Left renal cortex interstitium (tissue), 4 donors: Measurements from ENCODE around the gene LTBP3. TPM values are rescaled to one million over a fixed set of nuclear protein-coding genes. Genes with fewer than 3 reads are reported as not detected.
"Not testable (repeated sequence)": the region's sequence is repeated elsewhere in the genome, so short reads cannot be mapped to it uniquely, and the experiment has no call there.

Experiments
- DNase-seq, 4 donors: peaks; one replicate each; pipeline ENCODE4 v3.0.0-alpha.2; 2013; ENCODE audit warnings: low read depth in 4 of 4, low spot score in 2 of 4, missing footprints in 1 of 4
- polyA plus RNA-seq, 4 donors: library from polyadenylated mRNA; unstranded; fragments of 120-200 nt; gene quantifications; one replicate each; pipeline ENCODE4 v1.2.1, GENCODE V29; 2013; ENCODE audit not compliant: insufficient read length in 4 of 4

Gene LTBP3
- polyA plus RNA-seq, 4 donors, result 93.0 to 182 (median 140) TPM

DNA sequence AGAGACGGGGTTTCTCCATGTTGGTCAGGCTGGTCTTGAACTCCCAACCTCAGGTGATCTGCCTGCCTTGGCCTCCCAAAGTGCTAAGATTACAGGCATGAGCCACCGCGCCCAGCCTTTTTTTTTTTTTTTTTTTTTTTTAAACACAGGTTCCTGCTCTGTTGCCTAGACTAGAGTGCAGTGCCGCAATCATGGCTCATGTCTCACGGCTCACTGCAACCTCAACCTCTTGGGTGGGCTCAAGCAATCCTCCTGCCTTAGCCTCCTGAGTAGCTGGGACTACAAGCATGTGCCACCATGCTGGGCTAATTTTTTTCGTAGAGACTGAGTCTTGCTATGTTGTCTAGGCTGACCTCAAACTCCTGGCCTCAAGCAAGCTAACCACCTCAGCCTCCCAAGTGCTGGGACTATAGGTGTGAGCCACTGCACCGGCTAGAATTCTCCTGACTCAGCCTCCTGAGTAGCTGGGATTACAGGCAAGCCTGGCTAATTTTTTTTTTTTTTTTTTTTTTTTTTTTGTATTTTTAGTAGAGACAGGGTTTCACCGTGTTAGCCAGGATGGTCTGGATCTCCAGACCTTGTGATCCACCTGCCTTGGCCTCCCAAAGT lies 39.1 kb downstream of the LTBP3 start:
- not testable (repeated sequence) for DNase-seq

DNA sequence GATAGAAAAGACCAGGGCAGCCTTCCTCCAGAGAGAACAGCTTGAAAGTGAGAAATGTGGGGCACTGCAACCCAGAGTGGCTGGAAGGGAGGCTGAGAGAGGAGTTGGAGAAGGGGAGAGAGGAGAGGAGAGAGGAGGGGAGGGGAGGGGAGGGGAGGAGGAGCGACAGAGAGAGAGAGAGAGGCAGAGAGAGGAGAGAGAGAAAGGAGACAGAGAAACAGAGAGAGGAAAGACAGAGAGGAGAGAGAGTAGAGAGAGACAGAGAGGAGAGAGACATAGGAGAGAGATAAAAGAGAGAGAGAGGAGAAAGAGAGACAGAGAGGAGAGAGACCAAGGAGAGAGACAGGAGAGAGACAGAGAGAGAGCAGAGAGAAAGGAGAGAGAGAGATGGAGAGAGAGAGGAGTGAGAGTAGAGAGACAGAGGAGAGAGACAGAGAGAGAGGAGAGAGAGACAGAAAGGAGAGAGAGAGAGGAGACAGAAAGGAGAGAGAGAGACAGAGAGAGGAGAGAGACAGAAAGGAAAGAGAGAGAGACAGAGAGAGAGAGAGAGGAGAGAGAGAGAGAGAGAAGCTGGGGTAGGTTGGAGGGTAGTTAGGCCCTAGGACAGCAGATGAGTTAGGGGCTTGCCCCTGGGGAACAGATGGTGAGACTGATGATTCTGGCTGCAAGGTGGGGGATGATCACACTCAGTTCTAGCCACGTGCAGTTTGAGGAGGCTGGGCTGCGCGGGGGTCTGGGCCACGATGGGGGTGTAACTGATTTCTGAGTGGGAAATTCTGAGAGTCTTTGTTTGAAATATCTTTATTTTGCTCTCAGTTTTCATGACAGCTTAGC lies 41.8 kb downstream of the LTBP3 start:
- DNase-seq, result no peak

DNA sequence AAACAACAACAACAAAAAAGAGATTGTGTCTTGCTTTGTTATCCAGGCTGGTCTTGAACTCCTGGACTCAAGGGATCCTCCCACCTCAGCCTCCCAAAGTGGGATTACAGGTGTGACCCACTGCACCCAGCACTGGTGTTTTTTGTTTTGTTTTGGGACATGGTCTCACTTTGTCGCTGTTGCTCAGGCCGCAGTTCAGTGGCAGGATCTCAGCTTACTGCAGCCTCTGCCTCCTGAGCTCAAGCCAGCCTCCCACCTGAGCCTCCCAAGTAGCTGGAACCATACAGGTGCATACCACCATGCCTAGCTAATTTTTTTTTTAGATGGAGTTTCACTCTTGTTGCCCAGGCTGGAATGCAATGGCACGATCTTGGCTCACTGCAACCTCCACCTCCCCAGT lies 45.8 kb downstream of the LTBP3 start:
- DNase-seq, result not testable (repeated sequence)

DNA sequence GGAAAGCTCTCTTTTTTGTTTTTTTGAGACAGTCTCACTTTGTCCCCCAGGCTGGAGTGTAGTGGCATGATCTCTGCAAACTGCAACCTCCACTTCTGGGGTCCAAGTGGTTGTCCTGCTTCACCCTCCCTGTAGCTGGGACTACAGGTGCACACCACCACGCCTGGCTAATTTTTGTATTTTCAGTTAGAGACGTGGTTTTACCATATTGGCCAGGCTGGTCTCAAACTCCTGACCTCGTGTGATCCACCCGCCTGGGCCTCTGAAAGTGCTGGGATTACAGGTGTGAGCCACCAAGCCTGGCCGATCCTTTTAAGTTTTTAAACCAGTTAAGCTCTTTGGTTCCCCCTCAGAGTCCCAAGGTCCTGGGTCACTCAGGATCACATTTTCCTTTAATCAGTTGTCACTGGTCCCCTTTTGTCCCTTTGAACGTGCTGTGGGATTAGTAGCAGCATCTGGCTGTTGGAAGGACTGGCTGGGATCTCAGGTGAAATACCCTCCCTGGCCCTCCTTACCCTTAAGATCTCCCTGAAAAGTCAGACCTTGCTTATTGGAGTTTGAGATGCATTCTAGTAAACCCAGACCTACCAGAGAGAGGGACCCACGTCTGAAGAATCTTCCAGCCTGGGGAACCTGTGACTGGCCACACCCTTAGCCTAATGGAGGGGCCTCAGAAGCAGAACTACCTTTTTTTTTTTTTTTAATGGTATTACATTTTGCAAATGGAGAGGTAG lies 51.2 kb downstream of the LTBP3 start:
- DNase-seq, result peak in 2 of 4 donors; percentile 52 to 66

DNA sequence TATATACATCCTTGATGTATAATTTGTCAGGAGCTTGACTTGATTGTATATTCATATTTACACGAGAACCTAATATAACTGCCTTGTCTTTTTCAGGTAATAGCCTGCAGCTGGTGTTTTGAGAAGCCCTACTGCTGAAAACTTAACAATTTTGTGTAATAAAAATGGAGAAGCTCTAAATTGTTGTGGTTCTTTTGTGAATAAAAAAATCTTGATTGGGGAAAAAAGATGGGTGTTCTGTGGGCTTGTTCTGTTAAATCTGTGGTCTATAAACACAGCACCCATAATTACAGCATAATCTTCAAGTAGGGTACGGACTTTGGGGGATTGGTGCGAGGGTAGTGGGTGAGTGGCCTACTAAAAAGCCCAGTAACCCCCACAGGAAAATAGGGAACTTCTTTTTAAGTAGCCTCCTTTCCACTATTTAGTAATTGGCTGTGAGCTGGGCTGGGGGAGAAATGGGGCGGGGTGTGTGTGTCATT lies 51.8 kb downstream of the LTBP3 start:
- no peak for DNase-seq

DNA sequence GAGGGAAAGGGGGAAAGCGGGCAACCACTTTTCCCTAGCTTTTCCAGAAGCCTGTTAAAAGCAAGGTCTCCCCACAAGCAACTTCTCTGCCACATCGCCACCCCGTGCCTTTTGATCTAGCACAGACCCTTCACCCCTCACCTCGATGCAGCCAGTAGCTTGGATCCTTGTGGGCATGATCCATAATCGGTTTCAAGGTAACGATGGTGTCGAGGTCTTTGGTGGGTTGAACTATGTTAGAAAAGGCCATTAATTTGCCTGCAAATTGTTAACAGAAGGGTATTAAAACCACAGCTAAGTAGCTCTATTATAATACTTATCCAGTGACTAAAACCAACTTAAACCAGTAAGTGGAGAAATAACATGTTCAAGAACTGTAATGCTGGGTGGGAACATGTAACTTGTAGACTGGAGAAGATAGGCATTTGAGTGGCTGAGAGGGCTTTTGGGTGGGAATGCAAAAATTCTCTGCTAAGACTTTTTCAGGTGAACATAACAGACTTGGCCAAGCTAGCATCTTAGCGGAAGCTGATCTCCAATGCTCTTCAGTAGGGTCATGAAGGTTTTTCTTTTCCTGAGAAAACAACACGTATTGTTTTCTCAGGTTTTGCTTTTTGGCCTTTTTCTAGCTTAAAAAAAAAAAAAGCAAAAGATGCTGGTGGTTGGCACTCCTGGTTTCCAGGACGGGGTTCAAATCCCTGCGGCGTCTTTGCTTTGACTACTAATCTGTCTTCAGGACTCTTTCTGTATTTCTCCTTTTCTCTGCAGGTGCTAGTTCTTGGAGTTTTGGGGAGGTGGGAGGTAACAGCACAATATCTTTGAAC lies 52.5 kb downstream of the LTBP3 start:
- no peak for DNase-seq

DNA sequence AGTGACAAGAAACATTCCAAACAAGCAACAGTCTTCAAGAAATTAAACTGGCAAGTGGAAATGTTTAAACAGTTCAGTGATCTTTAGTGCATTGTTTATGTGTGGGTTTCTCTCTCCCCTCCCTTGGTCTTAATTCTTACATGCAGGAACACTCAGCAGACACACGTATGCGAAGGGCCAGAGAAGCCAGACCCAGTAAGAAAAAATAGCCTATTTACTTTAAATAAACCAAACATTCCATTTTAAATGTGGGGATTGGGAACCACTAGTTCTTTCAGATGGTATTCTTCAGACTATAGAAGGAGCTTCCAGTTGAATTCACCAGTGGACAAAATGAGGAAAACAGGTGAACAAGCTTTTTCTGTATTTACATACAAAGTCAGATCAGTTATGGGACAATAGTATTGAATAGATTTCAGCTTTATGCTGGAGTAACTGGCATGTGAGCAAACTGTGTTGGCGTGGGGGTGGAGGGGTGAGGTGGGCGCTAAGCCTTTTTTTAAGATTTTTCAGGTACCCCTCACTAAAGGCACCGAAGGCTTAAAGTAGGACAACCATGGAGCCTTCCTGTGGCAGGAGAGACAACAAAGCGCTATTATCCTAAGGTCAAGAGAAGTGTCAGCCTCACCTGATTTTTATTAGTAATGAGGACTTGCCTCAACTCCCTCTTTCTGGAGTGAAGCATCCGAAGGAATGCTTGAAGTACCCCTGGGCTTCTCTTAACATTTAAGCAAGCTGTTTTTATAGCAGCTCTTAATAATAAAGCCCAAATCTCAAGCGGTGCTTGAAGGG lies 53.3 kb downstream of the LTBP3 start:
- DNase-seq, result no peak

DNA sequence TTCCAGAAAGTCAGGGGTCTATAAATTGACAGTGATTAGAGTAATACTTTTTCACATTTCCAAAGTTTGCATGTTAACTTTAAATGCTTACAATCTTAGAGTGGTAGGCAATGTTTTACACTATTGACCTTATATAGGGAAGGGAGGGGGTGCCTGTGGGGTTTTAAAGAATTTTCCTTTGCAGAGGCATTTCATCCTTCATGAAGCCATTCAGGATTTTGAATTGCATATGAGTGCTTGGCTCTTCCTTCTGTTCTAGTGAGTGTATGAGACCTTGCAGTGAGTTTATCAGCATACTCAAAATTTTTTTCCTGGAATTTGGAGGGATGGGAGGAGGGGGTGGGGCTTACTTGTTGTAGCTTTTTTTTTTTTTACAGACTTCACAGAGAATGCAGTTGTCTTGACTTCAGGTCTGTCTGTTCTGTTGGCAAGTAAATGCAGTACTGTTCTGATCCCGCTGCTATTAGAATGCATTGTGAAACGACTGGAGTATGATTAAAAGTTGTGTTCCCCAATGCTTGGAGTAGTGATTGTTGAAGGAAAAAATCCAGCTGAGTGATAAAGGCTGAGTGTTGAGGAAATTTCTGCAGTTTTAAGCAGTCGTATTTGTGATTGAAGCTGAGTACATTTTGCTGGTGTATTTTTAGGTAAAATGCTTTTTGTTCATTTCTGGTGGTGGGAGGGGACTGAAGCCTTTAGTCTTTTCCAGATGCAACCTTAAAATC lies 54.0 kb downstream of the LTBP3 start:
- DNase-seq, result peak in 2 of 4 donors; percentile 44 to 58

DNA sequence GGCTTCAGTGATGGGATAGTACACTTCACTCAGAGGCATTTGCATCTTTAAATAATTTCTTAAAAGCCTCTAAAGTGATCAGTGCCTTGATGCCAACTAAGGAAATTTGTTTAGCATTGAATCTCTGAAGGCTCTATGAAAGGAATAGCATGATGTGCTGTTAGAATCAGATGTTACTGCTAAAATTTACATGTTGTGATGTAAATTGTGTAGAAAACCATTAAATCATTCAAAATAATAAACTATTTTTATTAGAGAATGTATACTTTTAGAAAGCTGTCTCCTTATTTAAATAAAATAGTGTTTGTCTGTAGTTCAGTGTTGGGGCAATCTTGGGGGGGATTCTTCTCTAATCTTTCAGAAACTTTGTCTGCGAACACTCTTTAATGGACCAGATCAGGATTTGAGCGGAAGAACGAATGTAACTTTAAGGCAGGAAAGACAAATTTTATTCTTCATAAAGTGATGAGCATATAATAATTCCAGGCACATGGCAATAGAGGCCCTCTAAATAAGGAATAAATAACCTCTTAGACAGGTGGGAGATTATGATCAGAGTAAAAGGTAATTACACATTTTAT lies 54.7 kb downstream of the LTBP3 start:
- DNase-seq, result peak in 1 of 4 donors; percentile 26

DNA sequence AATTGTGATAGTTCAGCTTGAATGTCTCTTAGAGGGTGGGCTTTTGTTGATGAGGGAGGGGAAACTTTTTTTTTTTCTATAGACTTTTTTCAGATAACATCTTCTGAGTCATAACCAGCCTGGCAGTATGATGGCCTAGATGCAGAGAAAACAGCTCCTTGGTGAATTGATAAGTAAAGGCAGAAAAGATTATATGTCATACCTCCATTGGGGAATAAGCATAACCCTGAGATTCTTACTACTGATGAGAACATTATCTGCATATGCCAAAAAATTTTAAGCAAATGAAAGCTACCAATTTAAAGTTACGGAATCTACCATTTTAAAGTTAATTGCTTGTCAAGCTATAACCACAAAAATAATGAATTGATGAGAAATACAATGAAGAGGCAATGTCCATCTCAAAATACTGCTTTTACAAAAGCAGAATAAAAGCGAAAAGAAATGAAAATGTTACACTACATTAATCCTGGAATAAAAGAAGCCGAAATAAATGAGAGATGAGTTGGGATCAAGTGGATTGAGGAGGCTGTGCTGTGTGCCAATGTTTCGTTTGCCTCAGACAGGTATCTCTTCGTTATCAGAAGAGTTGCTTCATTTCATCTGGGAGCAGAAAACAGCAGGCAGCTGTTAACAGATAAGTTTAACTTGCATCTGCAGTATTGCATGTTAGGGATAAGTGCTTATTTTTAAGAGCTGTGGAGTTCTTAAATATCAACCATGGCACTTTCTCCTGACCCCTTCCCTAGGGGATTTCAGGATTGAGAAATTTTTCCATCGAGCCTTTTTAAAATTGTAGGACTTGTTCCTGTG lies 55.4 kb downstream of the LTBP3 start:
- no peak for DNase-seq

DNA sequence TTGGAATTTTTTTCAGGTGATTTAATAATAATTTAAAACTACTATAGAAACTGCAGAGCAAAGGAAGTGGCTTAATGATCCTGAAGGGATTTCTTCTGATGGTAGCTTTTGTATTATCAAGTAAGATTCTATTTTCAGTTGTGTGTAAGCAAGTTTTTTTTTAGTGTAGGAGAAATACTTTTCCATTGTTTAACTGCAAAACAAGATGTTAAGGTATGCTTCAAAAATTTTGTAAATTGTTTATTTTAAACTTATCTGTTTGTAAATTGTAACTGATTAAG lies 55.9 kb downstream of the LTBP3 start:
- no peak for DNase-seq

DNA sequence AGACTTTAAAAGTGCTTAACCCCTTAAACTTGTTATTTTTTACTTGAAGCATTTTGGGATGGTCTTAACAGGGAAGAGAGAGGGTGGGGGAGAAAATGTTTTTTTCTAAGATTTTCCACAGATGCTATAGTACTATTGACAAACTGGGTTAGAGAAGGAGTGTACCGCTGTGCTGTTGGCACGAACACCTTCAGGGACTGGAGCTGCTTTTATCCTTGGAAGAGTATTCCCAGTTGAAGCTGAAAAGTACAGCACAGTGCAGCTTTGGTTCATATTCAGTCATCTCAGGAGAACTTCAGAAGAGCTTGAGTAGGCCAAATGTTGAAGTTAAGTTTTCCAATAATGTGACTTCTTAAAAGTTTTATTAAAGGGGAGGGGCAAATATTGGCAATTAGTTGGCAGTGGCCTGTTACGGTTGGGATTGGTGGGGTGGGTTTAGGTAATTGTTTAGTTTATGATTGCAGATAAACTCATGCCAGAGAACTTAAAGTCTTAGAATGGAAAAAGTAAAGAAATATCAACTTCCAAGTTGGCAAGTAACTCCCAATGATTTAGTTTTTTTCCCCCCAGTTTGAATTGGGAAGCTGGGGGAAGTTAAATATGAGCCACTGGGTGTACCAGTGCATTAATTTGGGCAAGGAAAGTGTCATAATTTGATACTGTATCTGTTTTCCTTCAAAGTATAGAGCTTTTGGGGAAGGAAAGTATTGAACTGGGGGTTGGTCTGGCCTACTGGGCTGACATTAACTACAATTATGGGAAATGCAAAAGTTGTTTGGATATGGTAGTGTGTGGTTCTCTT lies 56.5 kb downstream of the LTBP3 start:
- no peak for DNase-seq

DNA sequence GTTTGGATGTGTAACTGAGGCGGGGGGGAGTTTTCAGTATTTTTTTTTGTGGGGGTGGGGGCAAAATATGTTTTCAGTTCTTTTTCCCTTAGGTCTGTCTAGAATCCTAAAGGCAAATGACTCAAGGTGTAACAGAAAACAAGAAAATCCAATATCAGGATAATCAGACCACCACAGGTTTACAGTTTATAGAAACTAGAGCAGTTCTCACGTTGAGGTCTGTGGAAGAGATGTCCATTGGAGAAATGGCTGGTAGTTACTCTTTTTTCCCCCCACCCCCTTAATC lies 57.0 kb downstream of the LTBP3 start:
- DNase-seq, result no peak

DNA sequence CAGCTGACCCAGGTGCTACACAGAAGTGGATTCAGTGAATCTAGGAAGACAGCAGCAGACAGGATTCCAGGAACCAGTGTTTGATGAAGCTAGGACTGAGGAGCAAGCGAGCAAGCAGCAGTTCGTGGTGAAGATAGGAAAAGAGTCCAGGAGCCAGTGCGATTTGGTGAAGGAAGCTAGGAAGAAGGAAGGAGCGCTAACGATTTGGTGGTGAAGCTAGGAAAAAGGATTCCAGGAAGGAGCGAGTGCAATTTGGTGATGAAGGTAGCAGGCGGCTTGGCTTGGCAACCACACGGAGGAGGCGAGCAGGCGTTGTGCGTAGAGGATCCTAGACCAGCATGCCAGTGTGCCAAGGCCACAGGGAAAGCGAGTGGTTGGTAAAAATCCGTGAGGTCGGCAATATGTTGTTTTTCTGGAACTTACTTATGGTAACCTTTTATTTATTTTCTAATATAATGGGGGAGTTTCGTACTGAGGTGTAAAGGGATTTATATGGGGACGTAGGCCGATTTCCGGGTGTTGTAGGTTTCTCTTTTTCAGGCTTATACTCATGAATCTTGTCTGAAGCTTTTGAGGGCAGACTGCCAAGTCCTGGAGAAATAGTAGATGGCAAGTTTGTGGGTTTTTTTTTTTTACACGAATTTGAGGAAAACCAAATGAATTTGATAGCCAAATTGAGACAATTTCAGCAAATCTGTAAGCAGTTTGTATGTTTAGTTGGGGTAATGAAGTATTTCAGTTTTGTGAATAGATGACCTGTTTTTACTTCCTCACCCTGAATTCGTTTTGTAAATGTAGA lies 57.6 kb downstream of the LTBP3 start:
- peak in 1 of 4 donors; percentile 61 for DNase-seq

DNA sequence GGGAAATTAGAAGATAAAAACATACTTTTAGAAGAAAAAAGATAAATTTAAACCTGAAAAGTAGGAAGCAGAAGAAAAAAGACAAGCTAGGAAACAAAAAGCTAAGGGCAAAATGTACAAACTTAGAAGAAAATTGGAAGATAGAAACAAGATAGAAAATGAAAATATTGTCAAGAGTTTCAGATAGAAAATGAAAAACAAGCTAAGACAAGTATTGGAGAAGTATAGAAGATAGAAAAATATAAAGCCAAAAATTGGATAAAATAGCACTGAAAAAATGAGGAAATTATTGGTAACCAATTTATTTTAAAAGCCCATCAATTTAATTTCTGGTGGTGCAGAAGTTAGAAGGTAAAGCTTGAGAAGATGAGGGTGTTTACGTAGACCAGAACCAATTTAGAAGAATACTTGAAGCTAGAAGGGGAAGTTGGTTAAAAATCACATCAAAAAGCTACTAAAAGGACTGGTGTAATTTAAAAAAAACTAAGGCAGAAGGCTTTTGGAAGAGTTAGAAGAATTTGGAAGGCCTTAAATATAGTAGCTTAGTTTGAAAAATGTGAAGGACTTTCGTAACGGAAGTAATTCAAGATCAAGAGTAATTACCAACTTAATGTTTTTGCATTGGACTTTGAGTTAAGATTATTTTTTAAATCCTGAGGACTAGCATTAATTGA lies 58.3 kb downstream of the LTBP3 start:
- DNase-seq, result no peak
